IPS-11a (cell line): Measurements from ENCODE around the gene CACNA1S.

Experiments
- H3K4me3 ChIP-seq: one replicate; pipeline ENCODE4 v1.5.1; 2013; ENCODE audit warnings: low read depth, low read length, control low read depth

The CACNA1S gene

GRCh38 chr1:201016943-201017827 lies 95.0 kb downstream of the CACNA1S start:
- no peak overlapping the region for H3K4me3 ChIP-seq

GRCh38 chr1:201016211-201016651 lies 96.0 kb downstream of the CACNA1S start:
- H3K4me3 ChIP-seq, result no peak overlapping the region

- H3K4me3 ChIP-seq, result no peak overlapping the region
Measured at GRCh38 chr1:201015551-201016091, 96.6 kb downstream of the CACNA1S start.

- H3K4me3 ChIP-seq, result no peak overlapping the region
Measured at GRCh38 chr1:201014816-201015200, 97.4 kb downstream of the CACNA1S start.

GRCh38 chr1:201013991-201014815 lies 98.0 kb downstream of the CACNA1S start:
- no peak overlapping the region for H3K4me3 ChIP-seq

- H3K4me3 ChIP-seq, result no peak overlapping the region
Measured at GRCh38 chr1:201013031-201013485, 99.2 kb downstream of the CACNA1S start.

GRCh38 chr1:201011616-201012015 lies 100.6 kb downstream of the CACNA1S start:
- no peak overlapping the region for H3K4me3 ChIP-seq

GRCh38 chr1:201009962-201010645 lies 102.1 kb downstream of the CACNA1S start:
- H3K4me3 ChIP-seq, result no peak overlapping the region

- H3K4me3 ChIP-seq, result no peak overlapping the region
Measured at GRCh38 chr1:201008666-201009360, 103.4 kb downstream of the CACNA1S start.

- H3K4me3 ChIP-seq, result no peak overlapping the region
Measured at GRCh38 chr1:201007481-201007880, 104.7 kb downstream of the CACNA1S start.

- no peak overlapping the region for H3K4me3 ChIP-seq
Measured at GRCh38 chr1:201006450-201006849, 105.8 kb downstream of the CACNA1S start.

- no peak overlapping the region for H3K4me3 ChIP-seq
Measured at GRCh38 chr1:201004732-201005131, 107.5 kb downstream of the CACNA1S start.

GRCh38 chr1:201004154-201004553 lies 108.1 kb downstream of the CACNA1S start:
- H3K4me3 ChIP-seq, result no peak overlapping the region

- H3K4me3 ChIP-seq, result no peak overlapping the region
Measured at GRCh38 chr1:201002510-201002909, 109.7 kb downstream of the CACNA1S start.

- H3K4me3 ChIP-seq, result no peak overlapping the region
Measured at GRCh38 chr1:201001962-201002361, 110.3 kb downstream of the CACNA1S start.

GRCh38 chr1:201000391-201000790 lies 111.8 kb downstream of the CACNA1S start:
- no peak overlapping the region for H3K4me3 ChIP-seq

GRCh38 chr1:200999667-201000066 lies 112.6 kb downstream of the CACNA1S start:
- no peak overlapping the region for H3K4me3 ChIP-seq

- no peak overlapping the region for H3K4me3 ChIP-seq
Measured at GRCh38 chr1:200998323-200998722, 113.9 kb downstream of the CACNA1S start.

GRCh38 chr1:200992382-200993048 lies 119.7 kb downstream of the CACNA1S start:
- no peak overlapping the region for H3K4me3 ChIP-seq
